Measurements from ENCODE around the gene DTYMK.

GRCh38 chr2:241652722-241653121 is 33.9 kb downstream of the DTYMK start:
- TF ChIP-seq, protein P1, sequence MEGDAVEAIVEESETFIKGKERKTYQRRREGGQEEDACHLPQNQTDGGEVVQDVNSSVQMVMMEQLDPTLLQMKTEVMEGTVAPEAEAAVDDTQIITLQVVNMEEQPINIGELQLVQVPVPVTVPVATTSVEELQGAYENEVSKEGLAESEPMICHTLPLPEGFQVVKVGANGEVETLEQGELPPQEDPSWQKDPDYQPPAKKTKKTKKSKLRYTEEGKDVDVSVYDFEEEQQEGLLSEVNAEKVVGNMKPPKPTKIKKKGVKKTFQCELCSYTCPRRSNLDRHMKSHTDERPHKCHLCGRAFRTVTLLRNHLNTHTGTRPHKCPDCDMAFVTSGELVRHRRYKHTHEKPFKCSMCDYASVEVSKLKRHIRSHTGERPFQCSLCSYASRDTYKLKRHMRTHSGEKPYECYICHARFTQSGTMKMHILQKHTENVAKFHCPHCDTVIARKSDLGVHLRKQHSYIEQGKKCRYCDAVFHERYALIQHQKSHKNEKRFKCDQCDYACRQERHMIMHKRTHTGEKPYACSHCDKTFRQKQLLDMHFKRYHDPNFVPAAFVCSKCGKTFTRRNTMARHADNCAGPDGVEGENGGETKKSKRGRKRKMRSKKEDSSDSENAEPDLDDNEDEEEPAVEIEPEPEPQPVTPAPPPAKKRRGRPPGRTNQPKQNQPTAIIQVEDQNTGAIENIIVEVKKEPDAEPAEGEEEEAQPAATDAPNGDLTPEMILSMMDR (IDR thresholded peaks at IDR 0.05): no peak
- no peak for TF ChIP-seq POLR2A (IDR thresholded peaks at IDR 0.05)
